CD4-positive, alpha-beta T cell treated with Interleukin-10 for 1 hour (primary cell): ENCODE measurements around the gene ADCK2.
"Not testable (repeated sequence)": the region's sequence is repeated elsewhere in the genome, so short reads cannot be mapped to it uniquely, and the experiment has no call there.

Experiments
- DNase-seq: peaks from one replicate; pipeline ENCODE4 v3.0.0-alpha.2; 2020

The ADCK2 gene

GRCh38 chr7:140696680-140697446 lies 24.1 kb downstream of the ADCK2 start, which contains the start of gene NDUFB2:
NDUFB2 (plus strand) TSS chr7:140696708; CDS start chr7:140696745, 37 bp downstream.
- peak; percentile 70 for DNase-seq

- no peak for DNase-seq
Measured at GRCh38 chr7:140697447-140698143, 24.9 kb downstream of the ADCK2 start.

GRCh38 chr7:140698477-140698876 lies 25.7 kb downstream of the ADCK2 start:
- DNase-seq, result no peak

GRCh38 chr7:140702774-140703173 lies 30.0 kb downstream of the ADCK2 start:
- no peak for DNase-seq

GRCh38 chr7:140704205-140704604 lies 31.5 kb downstream of the ADCK2 start:
- no peak for DNase-seq

- no peak for DNase-seq
Measured at GRCh38 chr7:140707132-140707531, 34.4 kb downstream of the ADCK2 start.

GRCh38 chr7:140708764-140709163 lies 36.0 kb downstream of the ADCK2 start:
- DNase-seq, result not testable (repeated sequence)

- DNase-seq, result not testable (repeated sequence)
Measured at GRCh38 chr7:140712392-140712791, 39.6 kb downstream of the ADCK2 start.

GRCh38 chr7:140714331-140715040 lies 41.7 kb downstream of the ADCK2 start:
- no peak for DNase-seq

GRCh38 chr7:140719721-140720120 lies 47.0 kb downstream of the ADCK2 start:
- no peak for DNase-seq

GRCh38 chr7:140722254-140722653 lies 49.5 kb downstream of the ADCK2 start:
- no peak for DNase-seq

GRCh38 chr7:140723006-140723405 lies 50.3 kb downstream of the ADCK2 start:
- DNase-seq, result peak; percentile 39

GRCh38 chr7:140723574-140723973 lies 50.8 kb downstream of the ADCK2 start:
- no peak for DNase-seq

GRCh38 chr7:140724706-140725105 lies 52.0 kb downstream of the ADCK2 start:
- no peak for DNase-seq

GRCh38 chr7:140726281-140726680 lies 53.5 kb downstream of the ADCK2 start:
- DNase-seq, result no peak

- no peak for DNase-seq
Measured at GRCh38 chr7:140732416-140732815, 59.7 kb downstream of the ADCK2 start.

GRCh38 chr7:140734096-140734495 lies 61.4 kb downstream of the ADCK2 start:
- DNase-seq, result no peak

GRCh38 chr7:140734729-140735128 lies 62.0 kb downstream of the ADCK2 start:
- no peak for DNase-seq

- DNase-seq, result no peak
Measured at GRCh38 chr7:140738280-140738679, 65.5 kb downstream of the ADCK2 start.

GRCh38 chr7:140743255-140743654 lies 70.5 kb downstream of the ADCK2 start:
- DNase-seq, result not testable (repeated sequence)

GRCh38 chr7:140744005-140744404 lies 71.3 kb downstream of the ADCK2 start:
- no peak for DNase-seq
